ENCODE results near the gene ARMC12. TPM values are rescaled to one million over a fixed set of nuclear protein-coding genes. Genes with fewer than 3 reads are reported as not detected.
A peak's percentile ranks its signal among the peaks of the same experiment; 100 is the strongest.

ARMC12 gene
- total RNA-seq, 1 experiment from 2014 or later: 1.0 TPM

- no peak overlapping the region for H3K4me3 Mint-ChIP-seq
- H3K27me3 Mint-ChIP-seq (ENCODE audit: low read depth): no peaks in the 10 kb centered on the region; the same call in none of the 2 replicates
- POLR2A ChIA-PET: interaction anchor here (1.3 to 2.0 kb wide), 3 partner anchors 10 to 46 kb away, joined by 3 to 8 read pairs (median 5); no protein-coding TSS in a partner anchor
- no peaks in the 10 kb centered on the region for H3K36me3 Mint-ChIP-seq
- TF ChIP-seq NFATC4 (CRISPR knock-in tag; IDR thresholded peaks at IDR 0.05) (no peak), PRRX2 (CRISPR knock-in tag; IDR thresholded peaks at IDR 0.05) (no peak), JAZF1 (CRISPR knock-in tag; IDR thresholded peaks at IDR 0.05) (no peak), TEAD1 (CRISPR knock-in tag; IDR thresholded peaks at IDR 0.05) (no peak), ZNF425 (CRISPR knock-in tag; conservative IDR thresholded peaks at IDR 0.05) (no peak), ZNF396 (CRISPR knock-in tag; IDR thresholded peaks at IDR 0.05; ENCODE audit: borderline replicate concordance) (no peak), E2F1 (CRISPR knock-in tag; IDR thresholded peaks at IDR 0.05) (no peak), NR3C1 (CRISPR knock-in tag; conservative IDR thresholded peaks at IDR 0.05; ENCODE audit: low read depth) (no peak)
- TF ChIP-seq, protein P1, sequence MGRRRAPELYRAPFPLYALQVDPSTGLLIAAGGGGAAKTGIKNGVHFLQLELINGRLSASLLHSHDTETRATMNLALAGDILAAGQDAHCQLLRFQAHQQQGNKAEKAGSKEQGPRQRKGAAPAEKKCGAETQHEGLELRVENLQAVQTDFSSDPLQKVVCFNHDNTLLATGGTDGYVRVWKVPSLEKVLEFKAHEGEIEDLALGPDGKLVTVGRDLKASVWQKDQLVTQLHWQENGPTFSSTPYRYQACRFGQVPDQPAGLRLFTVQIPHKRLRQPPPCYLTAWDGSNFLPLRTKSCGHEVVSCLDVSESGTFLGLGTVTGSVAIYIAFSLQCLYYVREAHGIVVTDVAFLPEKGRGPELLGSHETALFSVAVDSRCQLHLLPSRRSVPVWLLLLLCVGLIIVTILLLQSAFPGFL (CRISPR knock-in tag; IDR thresholded peaks at IDR 0.05; ENCODE audit: borderline replicate concordance): no peak
- peaks cover 49% of the 10 kb centered on the region for H3K4me1 Mint-ChIP-seq
- no peaks in the 10 kb centered on the region for H3K9me3 Mint-ChIP-seq
- CTCF ChIA-PET: interaction anchor here (1.2 to 2.6 kb wide), 3 partner anchors 9 to 135 kb away, joined by 3 to 13 read pairs (median 6); partner anchors contain the start of gene ARMC12
- ATAC-seq (peak; percentile 19; the same call in 1 of the 2 replicates), DNase-seq (ENCODE audit: low spot score) (no peak)
- H3K27ac Mint-ChIP-seq: peak overlapping the region; percentile 64
Observed at GRCh38 chr6:35718911-35719381, 17.9 kb upstream of the ARMC12 start.

- Mint-ChIP-seq H3K4me1 (peaks cover 49% of the 10 kb centered on the region), H3K36me3 (no peaks in the 10 kb centered on the region), H3K4me3 (no peak overlapping the region), H3K9me3 (no peaks in the 10 kb centered on the region), H3K27me3 (ENCODE audit: low read depth) (peaks cover 3% of the 10 kb centered on the region), H3K27ac (no peak overlapping the region)
- ChIA-PET CTCF (no interaction called here), POLR2A (interaction anchor here (1.3 to 2.0 kb wide), 2 partner anchors 13 to 45 kb away, joined by 3 to 8 read pairs; no protein-coding TSS in a partner anchor)
- DNase-seq (ENCODE audit: low spot score) (no peak), ATAC-seq (no peak)
- TF ChIP-seq USF1 (CRISPR knock-in tag; IDR thresholded peaks at IDR 0.05) (no peak), MYBL2 (CRISPR knock-in tag; IDR thresholded peaks at IDR 0.05) (no peak), IRF2 (CRISPR knock-in tag; IDR thresholded peaks at IDR 0.05; ENCODE audit: borderline replicate concordance, low read depth) (no peak), ZNF671 (CRISPR knock-in tag; IDR thresholded peaks at IDR 0.05) (no peak), PRDM15 (CRISPR knock-in tag; IDR thresholded peaks at IDR 0.05) (no peak), ZNF423 (CRISPR knock-in tag; IDR thresholded peaks at IDR 0.05) (no peak), USF2 (CRISPR knock-in tag; IDR thresholded peaks at IDR 0.05) (no peak), SMAD3 (CRISPR knock-in tag; IDR thresholded peaks at IDR 0.05; ENCODE audit: borderline replicate concordance) (no peak), NR3C1 (CRISPR knock-in tag; conservative IDR thresholded peaks at IDR 0.05; ENCODE audit: low read depth) (no peak), CREM (CRISPR knock-in tag; IDR thresholded peaks at IDR 0.05) (no peak)
- TF ChIP-seq, protein P2, sequence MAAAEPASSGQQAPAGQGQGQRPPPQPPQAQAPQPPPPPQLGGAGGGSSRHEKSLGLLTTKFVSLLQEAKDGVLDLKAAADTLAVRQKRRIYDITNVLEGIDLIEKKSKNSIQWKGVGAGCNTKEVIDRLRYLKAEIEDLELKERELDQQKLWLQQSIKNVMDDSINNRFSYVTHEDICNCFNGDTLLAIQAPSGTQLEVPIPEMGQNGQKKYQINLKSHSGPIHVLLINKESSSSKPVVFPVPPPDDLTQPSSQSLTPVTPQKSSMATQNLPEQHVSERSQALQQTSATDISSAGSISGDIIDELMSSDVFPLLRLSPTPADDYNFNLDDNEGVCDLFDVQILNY (CRISPR knock-in tag; IDR thresholded peaks at IDR 0.05): no peak
- TF ChIP-seq, protein P3, sequence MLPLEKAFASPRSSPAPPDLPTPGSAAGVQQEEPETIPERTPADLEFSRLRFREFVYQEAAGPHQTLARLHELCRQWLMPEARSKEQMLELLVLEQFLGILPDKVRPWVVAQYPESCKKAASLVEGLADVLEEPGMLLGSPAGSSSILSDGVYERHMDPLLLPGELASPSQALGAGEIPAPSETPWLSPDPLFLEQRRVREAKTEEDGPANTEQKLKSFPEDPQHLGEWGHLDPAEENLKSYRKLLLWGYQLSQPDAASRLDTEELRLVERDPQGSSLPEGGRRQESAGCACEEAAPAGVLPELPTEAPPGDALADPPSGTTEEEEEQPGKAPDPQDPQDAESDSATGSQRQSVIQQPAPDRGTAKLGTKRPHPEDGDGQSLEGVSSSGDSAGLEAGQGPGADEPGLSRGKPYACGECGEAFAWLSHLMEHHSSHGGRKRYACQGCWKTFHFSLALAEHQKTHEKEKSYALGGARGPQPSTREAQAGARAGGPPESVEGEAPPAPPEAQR (CRISPR knock-in tag; IDR thresholded peaks at IDR 0.05): no peak
Observed at GRCh38 chr6:35719404-35719829, 17.4 kb upstream of the ARMC12 start.
